ENCODE data around the gene HEXD. TPM values are rescaled to one million over a fixed set of nuclear protein-coding genes. Genes with fewer than 3 reads are reported as not detected.

Gene HEXD
- total RNA-seq, 4 donors from 2014 or later, result 13.9 to 31.9 (median 19.1) TPM

DNA sequence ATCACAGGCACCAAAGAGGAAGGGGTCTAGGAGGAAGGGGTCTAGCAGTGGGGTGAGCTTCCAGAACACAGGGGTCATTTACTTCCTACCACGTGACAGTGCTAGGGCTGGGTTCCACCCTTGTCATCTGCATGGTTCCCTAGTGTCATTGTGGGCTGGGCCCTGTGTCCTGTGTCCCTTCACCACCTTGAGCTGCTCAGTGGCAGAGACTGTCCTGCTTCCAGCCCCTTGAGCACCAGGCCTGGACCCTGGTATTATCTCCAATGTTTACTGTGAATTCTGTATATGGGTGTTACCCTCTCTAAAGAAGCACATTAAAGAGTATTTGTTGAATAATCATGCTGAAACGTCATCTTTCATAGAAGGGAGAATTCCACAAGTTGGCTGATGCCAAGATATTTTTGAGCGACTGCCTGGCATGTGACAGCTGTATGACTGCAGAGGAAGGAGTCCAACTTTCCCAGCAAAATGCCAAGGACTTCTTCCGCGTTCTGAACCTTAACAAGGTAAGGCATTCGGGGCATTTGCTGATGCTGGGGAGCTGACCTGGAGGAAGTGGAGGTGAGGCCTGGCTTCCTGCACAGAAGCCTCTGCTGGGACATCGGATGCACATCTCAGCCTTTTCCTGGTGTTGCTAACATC, 45.9 kb downstream of the HEXD start:
- Histone ChIP-seq H3K36me3 (peaks cover 0 to 92% of the 10 kb centered on the region in 2 donors), H3K9me3 (no peaks in the 10 kb centered on the region), H3K27ac (peak overlapping the region in 2 of 4 donors; percentile 7 to 28), H3K4me1 (peaks cover 0 to 45% (median 10%) of the 10 kb centered on the region in 3 donors), H3K4me3 (no peak overlapping the region), H3K27me3 (no peaks in the 10 kb centered on the region)
- 61 to 62% methylated on average over 5 to 6 of the region's 7 CpGs for WGBS, 2 donors (ENCODE audit: low coverage in 1 of 2)
- TF ChIP-seq, protein P1, sequence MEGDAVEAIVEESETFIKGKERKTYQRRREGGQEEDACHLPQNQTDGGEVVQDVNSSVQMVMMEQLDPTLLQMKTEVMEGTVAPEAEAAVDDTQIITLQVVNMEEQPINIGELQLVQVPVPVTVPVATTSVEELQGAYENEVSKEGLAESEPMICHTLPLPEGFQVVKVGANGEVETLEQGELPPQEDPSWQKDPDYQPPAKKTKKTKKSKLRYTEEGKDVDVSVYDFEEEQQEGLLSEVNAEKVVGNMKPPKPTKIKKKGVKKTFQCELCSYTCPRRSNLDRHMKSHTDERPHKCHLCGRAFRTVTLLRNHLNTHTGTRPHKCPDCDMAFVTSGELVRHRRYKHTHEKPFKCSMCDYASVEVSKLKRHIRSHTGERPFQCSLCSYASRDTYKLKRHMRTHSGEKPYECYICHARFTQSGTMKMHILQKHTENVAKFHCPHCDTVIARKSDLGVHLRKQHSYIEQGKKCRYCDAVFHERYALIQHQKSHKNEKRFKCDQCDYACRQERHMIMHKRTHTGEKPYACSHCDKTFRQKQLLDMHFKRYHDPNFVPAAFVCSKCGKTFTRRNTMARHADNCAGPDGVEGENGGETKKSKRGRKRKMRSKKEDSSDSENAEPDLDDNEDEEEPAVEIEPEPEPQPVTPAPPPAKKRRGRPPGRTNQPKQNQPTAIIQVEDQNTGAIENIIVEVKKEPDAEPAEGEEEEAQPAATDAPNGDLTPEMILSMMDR (IDR thresholded peaks at IDR 0.05), result no peak
- TF ChIP-seq POLR2A (IDR thresholded peaks at IDR 0.05) (no peak), EP300 (IDR thresholded peaks at IDR 0.05) (no peak), POLR2AphosphoS5 (IDR thresholded peaks at IDR 0.05) (no peak)
- ATAC-seq, result no peak

DNA sequence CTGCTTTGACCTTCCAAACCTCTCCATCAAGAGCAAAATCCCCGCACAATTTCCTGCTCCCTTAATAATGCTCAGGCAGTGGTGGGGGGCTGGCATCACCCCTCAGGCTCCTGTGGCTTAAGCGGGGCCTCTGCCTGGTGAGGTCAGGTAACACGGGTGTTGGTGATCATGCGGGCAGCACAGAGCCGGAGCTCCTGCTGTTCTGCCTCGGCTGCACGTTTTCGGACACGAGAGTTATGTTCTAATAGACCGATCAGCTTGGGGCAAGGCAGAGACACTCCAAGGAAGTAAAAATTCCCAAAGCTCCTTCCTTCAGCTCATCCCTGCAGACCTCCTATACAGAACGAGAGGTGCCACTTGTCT, 46.4 kb downstream of the HEXD start:
- no peak for ATAC-seq
- no peak for TF ChIP-seq POLR2A (IDR thresholded peaks at IDR 0.05)
- TF ChIP-seq, protein P1 (IDR thresholded peaks at IDR 0.05), result no peak
- TF ChIP-seq POLR2AphosphoS5 (IDR thresholded peaks at IDR 0.05), result no peak
- TF ChIP-seq EP300 (IDR thresholded peaks at IDR 0.05), result no peak
- Histone ChIP-seq H3K4me1 (peaks cover 0 to 40% (median 5%) of the 10 kb centered on the region in 3 donors), H3K4me3 (no peak overlapping the region), H3K27me3 (no peaks in the 10 kb centered on the region), H3K9me3 (no peaks in the 10 kb centered on the region), H3K27ac (no peak overlapping the region), H3K36me3 (peaks cover 0 to 97% of the 10 kb centered on the region in 2 donors)
- WGBS, 2 donors (ENCODE audit: low coverage in 1 of 2), result 62 to 90% methylated on average over 4 to 9 of the region's 11 CpGs

DNA sequence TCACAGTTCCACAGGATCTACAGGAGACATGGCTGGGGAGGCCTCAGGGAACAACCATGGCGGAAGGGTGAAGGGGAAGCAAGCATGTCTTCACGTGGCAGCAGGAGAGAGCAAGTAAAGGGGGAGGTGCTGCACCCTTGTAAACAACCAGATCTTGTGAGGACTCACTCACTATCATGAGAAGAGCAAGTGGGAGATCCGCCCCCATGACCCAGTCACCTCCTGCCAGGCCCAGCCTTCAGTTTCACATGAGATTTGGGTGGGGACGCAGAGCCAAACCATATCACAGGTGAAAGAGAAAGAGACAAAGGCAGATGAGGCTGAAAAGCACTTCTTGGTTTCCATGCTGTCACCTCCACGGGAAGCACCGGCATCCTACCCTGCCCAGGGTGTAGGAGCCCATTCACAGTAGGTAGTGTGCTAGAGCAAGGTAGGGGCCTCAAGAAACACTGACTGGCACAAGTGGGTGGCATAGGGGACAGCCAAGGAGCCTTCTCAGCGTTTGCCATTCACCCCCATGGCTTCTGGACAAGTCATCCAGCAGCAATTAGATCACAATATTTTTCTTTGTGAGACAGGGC, 47.0 kb downstream of the HEXD start:
- no peak for TF ChIP-seq EP300 (IDR thresholded peaks at IDR 0.05)
- TF ChIP-seq, protein P1 (IDR thresholded peaks at IDR 0.05), result no peak
- no peak for TF ChIP-seq POLR2A (IDR thresholded peaks at IDR 0.05)
- TF ChIP-seq POLR2AphosphoS5 (IDR thresholded peaks at IDR 0.05), result no peak
- Histone ChIP-seq H3K4me3 (no peak overlapping the region), H3K36me3 (peaks cover 0 to 100% of the 10 kb centered on the region in 2 donors), H3K27me3 (no peaks in the 10 kb centered on the region), H3K4me1 (peaks cover 0 to 35% (median 0%) of the 10 kb centered on the region in 3 donors), H3K27ac (no peak overlapping the region), H3K9me3 (no peaks in the 10 kb centered on the region)
- 75 to 90% methylated on average over 4 to 5 of the region's 7 CpGs for WGBS, 2 donors (ENCODE audit: low coverage in 1 of 2)
- ATAC-seq, result no peak

DNA sequence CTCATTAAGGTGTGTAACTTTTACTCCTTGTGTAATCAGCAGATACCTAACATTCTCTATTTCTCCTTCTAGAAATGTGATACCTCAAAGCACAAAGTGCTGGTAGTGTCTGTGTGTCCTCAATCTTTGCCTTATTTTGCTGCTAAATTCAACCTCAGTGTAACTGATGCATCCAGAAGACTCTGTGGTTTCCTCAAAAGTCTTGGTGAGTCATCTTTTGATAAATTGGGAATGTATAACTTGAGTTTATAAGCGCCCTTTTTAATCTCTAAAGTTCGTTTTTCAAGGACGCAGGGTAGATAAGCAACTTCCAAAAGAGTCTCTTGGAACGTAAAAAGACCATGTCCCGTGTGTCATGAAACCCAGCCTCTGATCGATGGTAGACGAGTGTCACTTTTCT, 50.5 kb downstream of the HEXD start:
- no peak overlapping the region for H3K4me3 ChIP-seq
- H3K27ac ChIP-seq, result no peak overlapping the region
- peaks cover 0 to 97% of the 10 kb centered on the region in 2 donors for H3K36me3 ChIP-seq
- H3K9me3 ChIP-seq, result no peaks in the 10 kb centered on the region
- ATAC-seq, result no peak
- H3K27me3 ChIP-seq, result no peaks in the 10 kb centered on the region
- 79 to 88% methylated on average over 7 of the region's 7 CpGs for whole genome bisulfite sequencing, 2 donors (ENCODE audit: low coverage in 1 of 2)
- TF ChIP-seq, protein P1 (IDR thresholded peaks at IDR 0.05), result no peak
- no peak for TF ChIP-seq EP300 (IDR thresholded peaks at IDR 0.05)
- peaks cover 0 to 3% (median 0%) of the 10 kb centered on the region in 3 donors for H3K4me1 ChIP-seq

DNA sequence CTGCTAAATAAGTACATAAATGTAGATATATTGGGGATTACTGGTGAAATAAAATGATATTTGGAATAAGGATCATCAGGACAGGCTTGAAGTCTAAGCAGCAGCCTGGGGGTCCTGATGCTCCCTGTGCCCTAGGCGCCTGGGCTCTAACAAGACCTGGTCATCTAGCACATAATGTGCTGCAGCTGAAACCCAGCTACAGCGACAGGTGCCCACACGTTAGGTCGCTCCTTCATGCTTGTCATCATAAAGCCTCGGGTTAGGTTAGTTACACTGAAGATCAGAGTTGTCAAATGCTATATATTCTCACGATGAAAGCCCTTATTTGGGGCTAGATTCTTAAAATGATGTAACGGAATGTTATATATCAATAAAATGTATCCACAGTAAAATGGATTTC, 51.9 kb downstream of the HEXD start:
- H3K36me3 ChIP-seq, result peaks cover 0 to 97% of the 10 kb centered on the region in 2 donors
- TF ChIP-seq EP300 (IDR thresholded peaks at IDR 0.05) (no peak), POLR2A (IDR thresholded peaks at IDR 0.05) (no peak), POLR2AphosphoS5 (IDR thresholded peaks at IDR 0.05) (no peak)
- TF ChIP-seq, protein P1 (IDR thresholded peaks at IDR 0.05), result no peak
- H3K4me3 ChIP-seq, result no peak overlapping the region
- ATAC-seq, result no peak
- no peaks in the 10 kb centered on the region for H3K27me3 ChIP-seq
- 94 to 95% methylated on average over 7 of the region's 7 CpGs for WGBS, 2 donors (ENCODE audit: low coverage in 1 of 2)
- no peaks in the 10 kb centered on the region for H3K9me3 ChIP-seq
- no peaks in the 10 kb centered on the region for H3K4me1 ChIP-seq
- no peak overlapping the region for H3K27ac ChIP-seq
